DND-41 (cell line): ENCODE measurements around the gene TSHZ2.

Experiments
- EZH2 ChIP-seq: IDR thresholded peaks from 3 replicates; pipeline ENCODE4 v1.6.1; 2012; ENCODE audit warnings: borderline replicate concordance, low read depth, mild to moderate bottlenecking, moderate library complexity, low read length, inconsistent platforms; ENCODE audit not compliant: severe bottlenecking
- TF ChIP-seq, protein P1 (sequence below): IDR thresholded peaks from 2 replicates; pipeline ENCODE4 v1.5.1; 2012; ENCODE audit warnings: borderline replicate concordance, low read length, moderate library complexity, mild to moderate bottlenecking; ENCODE audit not compliant: poor library complexity, severe bottlenecking; ENCODE audit errors: extremely low read depth

DNA sequence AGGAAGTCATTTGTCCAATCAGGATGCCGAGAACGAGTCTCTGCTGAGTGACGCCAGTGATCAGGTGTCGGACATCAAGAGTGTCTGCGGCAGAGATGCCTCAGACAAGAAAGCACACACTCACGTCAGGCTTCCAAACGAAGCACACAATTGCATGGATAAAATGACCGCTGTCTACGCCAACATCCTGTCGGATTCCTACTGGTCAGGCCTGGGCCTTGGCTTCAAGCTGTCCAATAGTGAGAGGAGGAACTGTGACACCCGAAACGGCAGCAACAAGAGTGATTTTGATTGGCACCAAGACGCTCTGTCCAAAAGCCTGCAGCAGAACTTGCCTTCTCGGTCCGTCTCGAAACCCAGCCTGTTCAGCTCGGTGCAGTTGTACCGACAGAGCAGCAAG lies 281.5 kb downstream of the TSHZ2 start:
- TF ChIP-seq, protein P1, sequence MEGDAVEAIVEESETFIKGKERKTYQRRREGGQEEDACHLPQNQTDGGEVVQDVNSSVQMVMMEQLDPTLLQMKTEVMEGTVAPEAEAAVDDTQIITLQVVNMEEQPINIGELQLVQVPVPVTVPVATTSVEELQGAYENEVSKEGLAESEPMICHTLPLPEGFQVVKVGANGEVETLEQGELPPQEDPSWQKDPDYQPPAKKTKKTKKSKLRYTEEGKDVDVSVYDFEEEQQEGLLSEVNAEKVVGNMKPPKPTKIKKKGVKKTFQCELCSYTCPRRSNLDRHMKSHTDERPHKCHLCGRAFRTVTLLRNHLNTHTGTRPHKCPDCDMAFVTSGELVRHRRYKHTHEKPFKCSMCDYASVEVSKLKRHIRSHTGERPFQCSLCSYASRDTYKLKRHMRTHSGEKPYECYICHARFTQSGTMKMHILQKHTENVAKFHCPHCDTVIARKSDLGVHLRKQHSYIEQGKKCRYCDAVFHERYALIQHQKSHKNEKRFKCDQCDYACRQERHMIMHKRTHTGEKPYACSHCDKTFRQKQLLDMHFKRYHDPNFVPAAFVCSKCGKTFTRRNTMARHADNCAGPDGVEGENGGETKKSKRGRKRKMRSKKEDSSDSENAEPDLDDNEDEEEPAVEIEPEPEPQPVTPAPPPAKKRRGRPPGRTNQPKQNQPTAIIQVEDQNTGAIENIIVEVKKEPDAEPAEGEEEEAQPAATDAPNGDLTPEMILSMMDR = no peak
- no peak for TF ChIP-seq EZH2
